K562 (cell line): Measurements from ENCODE around the gene TAS2R19. TPM values are rescaled to one million over a fixed set of nuclear protein-coding genes. Genes with fewer than 3 reads are reported as not detected.

ENCODE experiments used
- ATAC-seq: fragments of 200-7000 bp; cut with Tn5 transposase; 3 replicates; pipeline ENCODE4 v1.9.1; 2020; ENCODE audit warnings: moderate library complexity
- BruUV-seq: library from RNA; stranded (reverse); fragments of 400-500 nt; replicated peaks from 2 replicates; lab custom pipeline; 2021; lab: Mats Ljungman, UMichigan
- CTCF ChIA-PET: fragments of 300-600 bp; formaldehyde crosslinking; extraction: SDS; loops from one replicate; lab custom pipeline; 2021; ENCODE audit warnings: low intra/inter-chr PET ratio; lab: Yijun Ruan, JAX
- POLR2A ChIA-PET: fragments of 300-600, 350-650 bp; sonication (Branson Sonifier 250); formaldehyde crosslinking; extraction: SDS; loops from one replicate; lab custom pipeline; 2021; ENCODE audit warnings: antibody characterized with exemption, inconsistent platforms; lab: Yijun Ruan, JAX
- DNase-seq, 4 experiments: peaks; one replicate each; pipeline versions ENCODE4 v3.0.0 to v3.0.0-alpha.2; 2011 to 2018; ENCODE audit warnings: low spot score in 3 of 4, mixed read lengths in 3 of 4; ENCODE audit errors: extremely low read depth in 1 of 4
- FAIRE-seq: peaks from 2 replicates; lab custom pipeline; 2011; peaks lifted over from hg19 to GRCh38; lab: Jason Lieb, UNC
- H2AFZ ChIP-seq: 2 replicates; pipeline ENCODE4 v1.6.0; 2011; ENCODE audit warnings: low read depth, low read length, control low read depth, inconsistent platforms
- H3K27ac ChIP-seq: fragments of 200-600 bp; 3 replicates; pipeline ENCODE4 v1.8.0; 2011; ENCODE audit warnings: low read depth, mild to moderate bottlenecking, control low read depth, inconsistent platforms, low read length, moderate library complexity, mixed read lengths; ENCODE audit errors: extremely low read depth
- H3K27me3 ChIP-seq, 2 experiments: fragments of 300-600 bp in 1 of 2; 2 replicates in 1 of 2; 3 replicates in 1 of 2; pipeline versions ENCODE4 v1.6.0 to v1.8.0; 2011; ENCODE audit warnings: inconsistent platforms in 2 of 2, low read length in 2 of 2, mild to moderate bottlenecking in 1 of 2, mixed read lengths in 1 of 2, moderate library complexity in 1 of 2; ENCODE audit not compliant: control insufficient read depth in 2 of 2, insufficient read depth in 2 of 2
- H3K36me3 ChIP-seq: fragments of 300-600 bp; 3 replicates; pipeline ENCODE4 v1.8.0; 2011; ENCODE audit warnings: mild to moderate bottlenecking, low read length, inconsistent platforms; ENCODE audit not compliant: control insufficient read depth, insufficient read depth
- H3K4me1 ChIP-seq, 2 experiments: fragments of 200-600 bp in 1 of 2; replicated peaks in 1 of 2; 2 replicates in 1 of 2; 3 replicates in 1 of 2; pipeline versions ENCODE4 v1.5.1 to v1.8.0; 2011; ENCODE audit warnings: inconsistent platforms in 2 of 2, low read length in 2 of 2, mild to moderate bottlenecking in 1 of 2, mixed read lengths in 1 of 2, moderate library complexity in 1 of 2; ENCODE audit not compliant: control insufficient read depth in 2 of 2, insufficient read depth in 2 of 2
- H3K4me2 ChIP-seq: 2 replicates; pipeline ENCODE4 v1.6.1; 2011; ENCODE audit warnings: low read length, control low read depth, inconsistent platforms, mixed read lengths; ENCODE audit not compliant: insufficient read depth
- H3K4me3 ChIP-seq: fragments of 200-600 bp; sonication (generic), shearing (Covaris generic); 2 replicates; pipeline ENCODE4 v1.5.1; 2016; ENCODE audit warnings: control low read depth, inconsistent platforms
- H3K79me2 ChIP-seq: fragments of 200-600 bp; 3 replicates; pipeline ENCODE4 v1.8.0; 2011; ENCODE audit warnings: low read length, inconsistent platforms; ENCODE audit not compliant: control insufficient read depth, insufficient read depth
- H3K9ac ChIP-seq, 2 experiments: 2 replicates each; pipeline versions ENCODE4 v1.6.0 to v1.6.1; 2011; ENCODE audit warnings: low read depth in 2 of 2, low read length in 2 of 2, control low read depth in 1 of 2, inconsistent platforms in 1 of 2, mild to moderate bottlenecking in 1 of 2, mixed read lengths in 1 of 2; ENCODE audit not compliant: insufficient read depth in 1 of 2
- H3K9me1 ChIP-seq: one replicate; pipeline ENCODE4 v1.6.0; 2011; ENCODE audit warnings: inconsistent platforms, mild to moderate bottlenecking, low read length, moderate library complexity; ENCODE audit not compliant: control insufficient read depth, insufficient read depth
- H3K9me3 ChIP-seq: replicated peaks from 2 replicates; pipeline ENCODE4 v1.5.1; 2011; ENCODE audit warnings: low read depth, low read length, inconsistent platforms; ENCODE audit not compliant: control insufficient read depth, insufficient read depth
- H4K20me1 ChIP-seq: replicated peaks from 2 replicates; pipeline ENCODE4 v1.6.1; 2011; ENCODE audit warnings: low read length, inconsistent platforms, mixed read lengths; ENCODE audit not compliant: control insufficient read depth, insufficient read depth
- CBX1 ChIP-seq: sonication (generic); IDR thresholded peaks from 2 replicates; pipeline ENCODE4 v1.6.1; 2016; ENCODE audit warnings: antibody characterized with exemption, low read depth, mild to moderate bottlenecking
- CREBBP ChIP-seq: IDR thresholded peaks from one replicate; pipeline ENCODE4 v1.6.1; 2012; ENCODE audit warnings: low read depth, mild to moderate bottlenecking, control low read depth, inconsistent platforms, low read length
- DPF2 ChIP-seq: fragments of 450-650 bp; IDR thresholded peaks from 2 replicates; pipeline ENCODE4 v1.6.1; 2016
- E2F3 ChIP-seq: fragments of 250-450 bp; sonication (Bioruptor Pico); IDR thresholded peaks from 2 replicates; pipeline ENCODE4 v1.4.0; 2020; ENCODE audit warnings: mild to moderate bottlenecking
- ETV5 ChIP-seq: sonication (generic); formaldehyde crosslinking; IDR thresholded peaks from 2 replicates; pipeline ENCODE4 v1.4.0; 2020; ENCODE audit warnings: low read depth, mild to moderate bottlenecking, missing genetic modification reagents
- HDAC3 ChIP-seq: fragments of 450-650 bp; IDR thresholded peaks from 2 replicates; pipeline ENCODE4 v1.6.1; 2018; ENCODE audit warnings: borderline replicate concordance, mild to moderate bottlenecking, moderate library complexity; ENCODE audit not compliant: partially characterized antibody
- HEY1 ChIP-seq: fragments of 250-450 bp; sonication (Bioruptor Pico); IDR thresholded peaks from 2 replicates; pipeline ENCODE4 v1.5.0; 2020; ENCODE audit warnings: mild to moderate bottlenecking, moderate library complexity, borderline replicate concordance
- IRF2 ChIP-seq: sonication (generic); formaldehyde crosslinking; IDR thresholded peaks from 2 replicates; pipeline ENCODE4 v1.8.1; 2022; ENCODE audit warnings: mild to moderate bottlenecking, missing genetic modification reagents
- KAT8 ChIP-seq: fragments of 450-650 bp; IDR thresholded peaks from 2 replicates; pipeline ENCODE4 v1.6.1; 2016; ENCODE audit warnings: low read depth, mild to moderate bottlenecking
- LEF1 ChIP-seq: fragments of 450-650 bp; IDR thresholded peaks from 2 replicates; pipeline ENCODE4 v1.6.1; 2016; ENCODE audit warnings: mild to moderate bottlenecking
- MCM3 ChIP-seq: fragments of 450-650 bp; IDR thresholded peaks from 2 replicates; pipeline ENCODE4 v1.6.1; 2016
- NFE2 ChIP-seq: IDR thresholded peaks from 2 replicates; pipeline ENCODE4 v1.6.1; 2014; ENCODE audit warnings: antibody characterized with exemption, low read depth
- SMAD1 ChIP-seq: fragments of 150-350 bp; IDR thresholded peaks from 2 replicates; pipeline ENCODE4 v1.6.1; 2014; ENCODE audit warnings: low read length, low read depth; ENCODE audit not compliant: partially characterized antibody
- ZFP36 ChIP-seq: fragments of 150-350 bp; IDR thresholded peaks from 2 replicates; pipeline ENCODE4 v1.6.1; 2018; ENCODE audit warnings: low read length, low read depth; ENCODE audit not compliant: partially characterized antibody
- WGBS: fragments of 100-300 bp; shearing (Covaris generic); methylation state at CpG from one replicate; pipeline ENCODE4 v1.1.6; 2016; ENCODE audit warnings: low coverage, mixed read lengths; ENCODE audit not compliant: insufficient coverage; ENCODE audit errors: missing lambda C conversion rate; 5-methylcytosine and 5-hydroxymethylcytosine counted together
- in situ Hi-C: fragments of 300-500 bp; cut with MboI; formaldehyde crosslinking; loops from 4 replicates; pipeline ENCODE4 v1.15.0; 2018; ENCODE audit warnings: inconsistent platforms, mixed read lengths
- intact Hi-C: fragments of 100-400 bp; cut with micrococcal nuclease; formaldehyde crosslinking; loops from 2 replicates; pipeline ENCODE4 v1.14.2; 2022
- polyA plus RNA-seq, 8 experiments: library from polyadenylated mRNA; depleted of rRNA in 4 of 8; stranded (reverse) in 5 of 8; unstranded in 3 of 8; fragments of >200 nt; fragmentation: Nextera tagmentation in 2 of 8; fragmentation: Illumina TruSeq in 1 of 8; extraction: Ambion mirVana in 2 of 8; extraction: Trizol in 1 of 8; gene quantifications; 2 replicates each; pipeline versions ENCODE4 v1.2.1 to v1.2.3, GENCODE V29; 2011 to 2014; ENCODE audit warnings: inconsistent platforms in 1 of 8, missing spikeins in 1 of 8
- total RNA-seq, 7 experiments: library from RNA; depleted of rRNA in 6 of 7; stranded (reverse); fragments of >200 nt in 6 of 7; fragmentation: Illumina TruSeq in 2 of 7; extraction: Trizol in 2 of 7; gene quantifications; 2 replicates each; pipeline versions ENCODE4 v1.2.1 to v1.2.3, GENCODE V29; 2011 to 2021; ENCODE audit warnings: low replicate concordance in 1 of 7
- TF ChIP-seq, protein P1 (sequence below): sonication (generic); formaldehyde crosslinking; IDR thresholded peaks from 2 replicates; pipeline ENCODE4 v1.8.0; 2022; ENCODE audit warnings: mild to moderate bottlenecking, missing genetic modification reagents
- TF ChIP-seq, protein P2 (sequence below), 2 experiments: IDR thresholded peaks in 1 of 2; conservative IDR thresholded peaks in 1 of 2; 2 replicates each; pipeline ENCODE4 v1.6.1; 2016; ENCODE audit warnings: low read depth in 2 of 2, mild to moderate bottlenecking in 1 of 2, missing compliant biosample characterization in 1 of 2, missing genetic modification characterization in 1 of 2, moderate library complexity in 1 of 2
- TF ChIP-seq, protein P3 (sequence below): fragments of 250-450 bp; sonication (Bioruptor Pico); IDR thresholded peaks from 2 replicates; pipeline ENCODE4 v1.5.0; 2021; ENCODE audit warnings: mild to moderate bottlenecking, moderate library complexity

TAS2R19 gene
- total and polyA plus RNA-seq, 9 of the 15 experiments (the other 6 are each of a cell fraction or from before 2014, with no cell fraction given) = 0.13 to 3.0 (median 0.86) TPM; not detected in 2

- H3K9me1 ChIP-seq = no peaks in the 10 kb centered on the region
- WGBS = 36% methylated on average over 2 of the region's 2 CpGs
- DNase-seq = no peak
- POLR2A ChIA-PET = no interaction called here
- no peak within 1 kb of the TSS for H2AFZ ChIP-seq
- H3K79me2 ChIP-seq = no peaks in the 10 kb centered on the region
- H3K4me3 ChIP-seq = no peak within 1 kb of the TSS
- H3K9me3 ChIP-seq = no peaks in the 10 kb centered on the region
- H3K36me3 ChIP-seq = no peaks in the 10 kb centered on the region
- no peaks in the 10 kb centered on the region for H4K20me1 ChIP-seq
- H3K9ac ChIP-seq = no peak within 1 kb of the TSS
- in situ Hi-C loops (no loop called here), intact Hi-C loops (no loop called here)
- no peak within 1 kb of the TSS for H3K4me2 ChIP-seq
- H3K27ac ChIP-seq = no peak within 1 kb of the TSS
- H3K4me1 ChIP-seq = no peaks in the 10 kb centered on the region
- no TSS peak for BruUV-seq
- FAIRE-seq = no peak
- CTCF ChIA-PET = no interaction called here
- H3K27me3 ChIP-seq = no peaks in the 10 kb centered on the region
- ATAC-seq = no peak
- no peak for TF ChIP-seq KAT8
- TF ChIP-seq HEY1 (CRISPR knock-in tag) = no peak
- TF ChIP-seq CBX1 = no peak
- no peak for TF ChIP-seq SMAD1
- no peak for TF ChIP-seq ZFP36
- no peak for TF ChIP-seq DPF2
- TF ChIP-seq ETV5 (CRISPR knock-in tag) = no peak
- no peak for TF ChIP-seq NFE2
- no peak for TF ChIP-seq CREBBP
- TF ChIP-seq HDAC3 = no peak
- no peak for TF ChIP-seq MCM3
- TF ChIP-seq, protein P1, sequence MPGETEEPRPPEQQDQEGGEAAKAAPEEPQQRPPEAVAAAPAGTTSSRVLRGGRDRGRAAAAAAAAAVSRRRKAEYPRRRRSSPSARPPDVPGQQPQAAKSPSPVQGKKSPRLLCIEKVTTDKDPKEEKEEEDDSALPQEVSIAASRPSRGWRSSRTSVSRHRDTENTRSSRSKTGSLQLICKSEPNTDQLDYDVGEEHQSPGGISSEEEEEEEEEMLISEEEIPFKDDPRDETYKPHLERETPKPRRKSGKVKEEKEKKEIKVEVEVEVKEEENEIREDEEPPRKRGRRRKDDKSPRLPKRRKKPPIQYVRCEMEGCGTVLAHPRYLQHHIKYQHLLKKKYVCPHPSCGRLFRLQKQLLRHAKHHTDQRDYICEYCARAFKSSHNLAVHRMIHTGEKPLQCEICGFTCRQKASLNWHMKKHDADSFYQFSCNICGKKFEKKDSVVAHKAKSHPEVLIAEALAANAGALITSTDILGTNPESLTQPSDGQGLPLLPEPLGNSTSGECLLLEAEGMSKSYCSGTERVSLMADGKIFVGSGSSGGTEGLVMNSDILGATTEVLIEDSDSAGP (CRISPR knock-in tag) = no peak
- TF ChIP-seq LEF1 = no peak
- TF ChIP-seq, protein P2, sequence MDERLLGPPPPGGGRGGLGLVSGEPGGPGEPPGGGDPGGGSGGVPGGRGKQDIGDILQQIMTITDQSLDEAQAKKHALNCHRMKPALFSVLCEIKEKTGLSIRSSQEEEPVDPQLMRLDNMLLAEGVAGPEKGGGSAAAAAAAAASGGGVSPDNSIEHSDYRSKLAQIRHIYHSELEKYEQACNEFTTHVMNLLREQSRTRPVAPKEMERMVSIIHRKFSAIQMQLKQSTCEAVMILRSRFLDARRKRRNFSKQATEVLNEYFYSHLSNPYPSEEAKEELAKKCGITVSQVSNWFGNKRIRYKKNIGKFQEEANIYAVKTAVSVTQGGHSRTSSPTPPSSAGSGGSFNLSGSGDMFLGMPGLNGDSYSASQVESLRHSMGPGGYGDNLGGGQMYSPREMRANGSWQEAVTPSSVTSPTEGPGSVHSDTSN (CRISPR knock-in tag; IDR thresholded peaks at IDR 0.05; ENCODE audit: low read depth) = no peak
- TF ChIP-seq, protein P2 (tag; conservative IDR thresholded peaks at IDR 0.05; ENCODE audit: low read depth) = no peak
- no peak for TF ChIP-seq IRF2 (CRISPR knock-in tag)
- TF ChIP-seq E2F3 (CRISPR knock-in tag) = no peak
- TF ChIP-seq, protein P3, sequence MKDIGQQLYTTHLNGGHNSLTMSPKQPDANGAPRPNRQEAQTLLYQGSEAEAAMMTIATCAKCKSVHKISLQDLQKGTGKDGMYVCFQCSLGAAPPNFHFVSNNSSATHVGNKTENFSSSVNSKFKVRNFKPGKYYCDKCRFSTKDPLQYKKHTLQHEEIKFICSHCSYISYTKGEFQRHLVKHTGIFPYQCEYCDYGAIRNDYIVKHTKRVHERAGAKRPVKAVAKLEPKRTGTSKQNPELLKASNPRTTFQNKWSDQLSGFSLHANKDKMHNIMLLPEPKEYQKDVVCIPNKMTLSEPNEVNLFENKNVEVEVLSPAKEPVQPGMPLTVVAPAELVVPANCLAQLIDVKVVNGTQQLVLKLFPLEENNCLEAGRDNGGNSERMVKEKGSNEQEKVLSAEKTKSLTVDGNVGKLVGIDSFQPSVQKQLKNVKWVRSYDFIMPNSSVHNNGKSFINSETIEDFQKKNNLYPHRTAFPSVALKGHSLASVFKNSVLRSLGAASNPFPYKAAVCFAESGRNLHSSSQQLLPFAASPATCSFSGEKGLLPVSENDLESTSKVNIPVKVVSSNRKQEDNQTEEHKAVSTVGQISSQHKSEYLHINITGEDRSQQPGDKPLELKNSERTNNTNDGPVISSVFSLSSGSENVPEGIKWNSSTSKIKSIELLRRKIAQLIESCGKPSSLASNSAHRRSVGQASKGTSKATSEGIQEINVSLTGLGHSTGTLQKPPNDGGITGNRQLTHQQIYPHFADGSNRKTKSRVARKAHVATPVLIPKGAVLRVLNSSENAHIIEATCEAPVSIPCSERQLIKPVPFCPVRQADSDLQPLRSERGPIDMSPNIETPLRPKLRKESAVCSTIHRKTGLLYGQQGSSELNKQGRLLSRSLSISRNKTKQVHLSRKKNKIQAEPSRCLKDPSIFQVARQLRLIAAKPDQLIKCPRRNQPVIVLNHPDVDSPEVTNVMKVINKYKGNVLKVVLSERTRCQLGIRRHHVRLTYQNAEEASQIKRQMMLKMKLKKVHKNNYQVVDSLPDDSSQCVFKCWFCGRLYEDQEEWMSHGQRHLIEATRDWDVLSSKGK = no peak
Observed at GRCh38 chr12:10986812-10987211, 35.6 kb downstream of the TAS2R19 start, which contains the start of gene TAS2R50. TSS of gene TAS2R50 (minus strand) at chr12:10986912. CDS start at chr12:10986860, 52 bp downstream.
